SK-N-SH treated with all-trans-retinoic acid at 6 μM for 48 hours (cell line): Measurements from ENCODE around the gene GNPTAB.
A peak's percentile ranks its signal among the peaks of the same experiment; 100 is the strongest.

Experiments used
- ARNTL ChIP-seq: fragments of 450-650 bp; formaldehyde crosslinking; IDR thresholded peaks from 2 replicates; pipeline ENCODE4 v1.5.0; 2020; ENCODE audit warnings: low read depth, mild to moderate bottlenecking, moderate library complexity, borderline replicate concordance
- ESRRG ChIP-seq: fragments of 250-450 bp; sonication (Bioruptor Pico); IDR thresholded peaks from 2 replicates; pipeline ENCODE4 v1.6.1; 2021; ENCODE audit warnings: mild to moderate bottlenecking
- GLIS3 ChIP-seq: fragments of 250-450 bp; sonication (Bioruptor Pico); IDR thresholded peaks from 2 replicates; pipeline ENCODE4 v1.5.0; 2020; ENCODE audit warnings: mild to moderate bottlenecking, moderate library complexity
- ISL1 ChIP-seq: fragments of 250-450 bp; sonication (Bioruptor Pico); IDR thresholded peaks from 2 replicates; pipeline ENCODE4 v2.1.2; 2022; ENCODE audit warnings: mild to moderate bottlenecking, moderate library complexity
- OSR1 ChIP-seq: fragments of 250-450 bp; sonication (Bioruptor Pico); IDR thresholded peaks from 2 replicates; pipeline ENCODE4 v1.8.0; 2022; ENCODE audit warnings: moderate library complexity, mild to moderate bottlenecking, inconsistent platforms
- TOX ChIP-seq: fragments of 250-450 bp; sonication (Bioruptor Pico); IDR thresholded peaks from 2 replicates; pipeline ENCODE4 v1.8.0; 2021; ENCODE audit warnings: mild to moderate bottlenecking, moderate library complexity, borderline replicate concordance
- ZC3H10 ChIP-seq: fragments of 250-450 bp; sonication (Bioruptor Pico); IDR thresholded peaks from 2 replicates; pipeline ENCODE4 v1.5.1; 2021; ENCODE audit warnings: mild to moderate bottlenecking, moderate library complexity
- ZFP3 ChIP-seq: fragments of 250-450 bp; sonication (Bioruptor Pico); IDR thresholded peaks from 2 replicates; pipeline ENCODE4 v1.5.0; 2020; ENCODE audit warnings: mild to moderate bottlenecking, moderate library complexity
- ZFP30 ChIP-seq: fragments of 450-650 bp; formaldehyde crosslinking; IDR thresholded peaks from 2 replicates; pipeline ENCODE4 v1.5.0; 2022; ENCODE audit warnings: mild to moderate bottlenecking, moderate library complexity
- TF ChIP-seq, protein P1 (sequence below): fragments of 250-450 bp; sonication (Bioruptor Pico); IDR thresholded peaks from 2 replicates; pipeline ENCODE4 v1.8.0; 2020; ENCODE audit warnings: mild to moderate bottlenecking, moderate library complexity, borderline replicate concordance
- TF ChIP-seq, protein P2 (sequence below): fragments of 250-450 bp; sonication (Bioruptor Pico); IDR thresholded peaks from 2 replicates; pipeline ENCODE4 v1.5.1; 2020; ENCODE audit warnings: low read depth, mild to moderate bottlenecking, moderate library complexity
- TF ChIP-seq, protein P3 (sequence below): fragments of 250-450 bp; sonication (Bioruptor Pico); IDR thresholded peaks from 2 replicates; pipeline ENCODE4 v1.5.1; 2021; ENCODE audit warnings: mild to moderate bottlenecking, moderate library complexity
- TF ChIP-seq, protein P4 (sequence below): fragments of 250-450 bp; sonication (Bioruptor Pico); IDR thresholded peaks from 2 replicates; pipeline ENCODE4 v1.8.0; 2021; ENCODE audit warnings: low read depth, mild to moderate bottlenecking, moderate library complexity, borderline replicate concordance

DNA sequence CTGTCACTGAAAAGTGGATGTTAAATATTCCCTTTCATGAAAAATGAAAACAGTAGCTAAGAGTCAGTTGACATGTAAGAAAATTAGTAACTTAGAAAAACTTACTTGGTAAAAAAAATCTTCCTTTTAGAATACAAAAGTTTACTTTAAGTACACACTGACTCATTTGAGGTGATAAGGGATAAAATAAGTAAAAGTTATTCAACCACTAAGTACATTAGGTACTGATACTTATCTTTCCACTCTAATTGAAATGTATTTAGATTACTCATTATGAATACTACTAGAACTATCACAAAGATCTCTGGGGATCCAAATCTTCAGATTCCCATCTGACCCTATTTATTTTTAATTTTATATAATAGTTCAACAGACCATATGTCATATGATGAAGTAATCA is 103.7 kb downstream of the GNPTAB start:
- no peak for TF ChIP-seq ZFP3 (CRISPR knock-in tag)
- TF ChIP-seq ISL1 (CRISPR knock-in tag) = peak; percentile 50
- TF ChIP-seq ARNTL = no peak
- TF ChIP-seq, protein P1, sequence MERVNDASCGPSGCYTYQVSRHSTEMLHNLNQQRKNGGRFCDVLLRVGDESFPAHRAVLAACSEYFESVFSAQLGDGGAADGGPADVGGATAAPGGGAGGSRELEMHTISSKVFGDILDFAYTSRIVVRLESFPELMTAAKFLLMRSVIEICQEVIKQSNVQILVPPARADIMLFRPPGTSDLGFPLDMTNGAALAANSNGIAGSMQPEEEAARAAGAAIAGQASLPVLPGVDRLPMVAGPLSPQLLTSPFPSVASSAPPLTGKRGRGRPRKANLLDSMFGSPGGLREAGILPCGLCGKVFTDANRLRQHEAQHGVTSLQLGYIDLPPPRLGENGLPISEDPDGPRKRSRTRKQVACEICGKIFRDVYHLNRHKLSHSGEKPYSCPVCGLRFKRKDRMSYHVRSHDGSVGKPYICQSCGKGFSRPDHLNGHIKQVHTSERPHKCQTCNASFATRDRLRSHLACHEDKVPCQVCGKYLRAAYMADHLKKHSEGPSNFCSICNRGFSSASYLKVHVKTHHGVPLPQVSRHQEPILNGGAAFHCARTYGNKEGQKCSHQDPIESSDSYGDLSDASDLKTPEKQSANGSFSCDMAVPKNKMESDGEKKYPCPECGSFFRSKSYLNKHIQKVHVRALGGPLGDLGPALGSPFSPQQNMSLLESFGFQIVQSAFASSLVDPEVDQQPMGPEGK (CRISPR knock-in tag) = no peak
- no peak for TF ChIP-seq ZFP30 (CRISPR knock-in tag)
- TF ChIP-seq ZC3H10 (CRISPR knock-in tag) = no peak
- TF ChIP-seq, protein P2, sequence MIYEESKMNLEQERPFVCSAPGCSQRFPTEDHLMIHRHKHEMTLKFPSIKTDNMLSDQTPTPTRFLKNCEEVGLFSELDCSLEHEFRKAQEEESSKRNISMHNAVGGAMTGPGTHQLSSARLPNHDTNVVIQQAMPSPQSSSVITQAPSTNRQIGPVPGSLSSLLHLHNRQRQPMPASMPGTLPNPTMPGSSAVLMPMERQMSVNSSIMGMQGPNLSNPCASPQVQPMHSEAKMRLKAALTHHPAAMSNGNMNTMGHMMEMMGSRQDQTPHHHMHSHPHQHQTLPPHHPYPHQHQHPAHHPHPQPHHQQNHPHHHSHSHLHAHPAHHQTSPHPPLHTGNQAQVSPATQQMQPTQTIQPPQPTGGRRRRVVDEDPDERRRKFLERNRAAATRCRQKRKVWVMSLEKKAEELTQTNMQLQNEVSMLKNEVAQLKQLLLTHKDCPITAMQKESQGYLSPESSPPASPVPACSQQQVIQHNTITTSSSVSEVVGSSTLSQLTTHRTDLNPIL (CRISPR knock-in tag) = no peak
- no peak for TF ChIP-seq ESRRG (CRISPR knock-in tag)
- TF ChIP-seq, protein P3, sequence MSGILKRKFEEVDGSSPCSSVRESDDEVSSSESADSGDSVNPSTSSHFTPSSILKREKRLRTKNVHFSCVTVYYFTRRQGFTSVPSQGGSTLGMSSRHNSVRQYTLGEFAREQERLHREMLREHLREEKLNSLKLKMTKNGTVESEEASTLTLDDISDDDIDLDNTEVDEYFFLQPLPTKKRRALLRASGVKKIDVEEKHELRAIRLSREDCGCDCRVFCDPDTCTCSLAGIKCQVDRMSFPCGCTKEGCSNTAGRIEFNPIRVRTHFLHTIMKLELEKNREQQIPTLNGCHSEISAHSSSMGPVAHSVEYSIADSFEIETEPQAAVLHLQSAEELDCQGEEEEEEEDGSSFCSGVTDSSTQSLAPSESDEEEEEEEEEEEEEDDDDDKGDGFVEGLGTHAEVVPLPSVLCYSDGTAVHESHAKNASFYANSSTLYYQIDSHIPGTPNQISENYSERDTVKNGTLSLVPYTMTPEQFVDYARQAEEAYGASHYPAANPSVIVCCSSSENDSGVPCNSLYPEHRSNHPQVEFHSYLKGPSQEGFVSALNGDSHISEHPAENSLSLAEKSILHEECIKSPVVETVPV (CRISPR knock-in tag) = no peak
- TF ChIP-seq GLIS3 (CRISPR knock-in tag) = no peak
- TF ChIP-seq, protein P4, sequence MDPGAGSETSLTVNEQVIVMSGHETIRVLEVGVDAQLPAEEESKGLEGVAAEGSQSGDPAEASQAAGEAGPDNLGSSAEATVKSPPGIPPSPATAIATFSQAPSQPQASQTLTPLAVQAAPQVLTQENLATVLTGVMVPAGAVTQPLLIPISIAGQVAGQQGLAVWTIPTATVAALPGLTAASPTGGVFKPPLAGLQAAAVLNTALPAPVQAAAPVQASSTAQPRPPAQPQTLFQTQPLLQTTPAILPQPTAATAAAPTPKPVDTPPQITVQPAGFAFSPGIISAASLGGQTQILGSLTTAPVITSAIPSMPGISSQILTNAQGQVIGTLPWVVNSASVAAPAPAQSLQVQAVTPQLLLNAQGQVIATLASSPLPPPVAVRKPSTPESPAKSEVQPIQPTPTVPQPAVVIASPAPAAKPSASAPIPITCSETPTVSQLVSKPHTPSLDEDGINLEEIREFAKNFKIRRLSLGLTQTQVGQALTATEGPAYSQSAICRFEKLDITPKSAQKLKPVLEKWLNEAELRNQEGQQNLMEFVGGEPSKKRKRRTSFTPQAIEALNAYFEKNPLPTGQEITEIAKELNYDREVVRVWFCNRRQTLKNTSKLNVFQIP (CRISPR knock-in tag) = no peak
- TF ChIP-seq TOX = no peak
- TF ChIP-seq OSR1 (CRISPR knock-in tag) = no peak
